DND-41 (cell line): Measurements from ENCODE around the gene KANSL1.

Experiments
- EZH2 ChIP-seq: IDR thresholded peaks from 3 replicates; pipeline ENCODE4 v1.6.1; 2012; ENCODE audit warnings: borderline replicate concordance, low read depth, mild to moderate bottlenecking, moderate library complexity, low read length, inconsistent platforms; ENCODE audit not compliant: severe bottlenecking
- TF ChIP-seq, protein P1 (sequence below): IDR thresholded peaks from 2 replicates; pipeline ENCODE4 v1.5.1; 2012; ENCODE audit warnings: borderline replicate concordance, low read length, moderate library complexity, mild to moderate bottlenecking; ENCODE audit not compliant: poor library complexity, severe bottlenecking; ENCODE audit errors: extremely low read depth

DNA sequence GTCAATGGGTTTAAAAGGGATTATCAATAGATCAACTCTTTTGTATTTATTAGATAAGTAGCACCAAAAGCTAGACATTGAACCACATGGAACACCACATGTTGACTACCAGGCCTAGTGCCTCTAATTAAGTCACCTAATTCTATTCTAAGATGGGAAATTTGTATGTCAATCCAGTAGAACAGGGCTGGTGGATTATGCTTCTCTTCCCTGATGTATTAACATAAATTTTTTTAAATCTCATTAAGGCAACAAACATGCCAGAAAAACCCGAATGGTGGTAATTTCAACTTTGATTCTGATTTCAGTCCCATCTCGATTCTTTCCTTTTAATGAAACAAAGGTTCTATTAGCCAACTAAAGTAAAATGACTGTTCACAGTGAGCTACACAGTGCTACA lies 92.6 kb downstream of the KANSL1 start:
- TF ChIP-seq, protein P1, sequence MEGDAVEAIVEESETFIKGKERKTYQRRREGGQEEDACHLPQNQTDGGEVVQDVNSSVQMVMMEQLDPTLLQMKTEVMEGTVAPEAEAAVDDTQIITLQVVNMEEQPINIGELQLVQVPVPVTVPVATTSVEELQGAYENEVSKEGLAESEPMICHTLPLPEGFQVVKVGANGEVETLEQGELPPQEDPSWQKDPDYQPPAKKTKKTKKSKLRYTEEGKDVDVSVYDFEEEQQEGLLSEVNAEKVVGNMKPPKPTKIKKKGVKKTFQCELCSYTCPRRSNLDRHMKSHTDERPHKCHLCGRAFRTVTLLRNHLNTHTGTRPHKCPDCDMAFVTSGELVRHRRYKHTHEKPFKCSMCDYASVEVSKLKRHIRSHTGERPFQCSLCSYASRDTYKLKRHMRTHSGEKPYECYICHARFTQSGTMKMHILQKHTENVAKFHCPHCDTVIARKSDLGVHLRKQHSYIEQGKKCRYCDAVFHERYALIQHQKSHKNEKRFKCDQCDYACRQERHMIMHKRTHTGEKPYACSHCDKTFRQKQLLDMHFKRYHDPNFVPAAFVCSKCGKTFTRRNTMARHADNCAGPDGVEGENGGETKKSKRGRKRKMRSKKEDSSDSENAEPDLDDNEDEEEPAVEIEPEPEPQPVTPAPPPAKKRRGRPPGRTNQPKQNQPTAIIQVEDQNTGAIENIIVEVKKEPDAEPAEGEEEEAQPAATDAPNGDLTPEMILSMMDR: no peak
- TF ChIP-seq EZH2: no peak
